PC-3 (cell line): Measurements from ENCODE around the gene SYCN.

Experiments
- EZH2 ChIP-seq: fragments of 300-600 bp; sonication (generic); IDR thresholded peaks from one replicate; pipeline ENCODE4 v1.6.1; 2017; ENCODE audit warnings: antibody characterized with exemption, mild to moderate bottlenecking, low read length; ENCODE audit not compliant: unreplicated experiment
- EZH2phosphoT487 ChIP-seq: fragments of 300-600 bp; sonication (generic); IDR thresholded peaks from 2 replicates; pipeline ENCODE4 v1.6.1; 2018; ENCODE audit warnings: mild to moderate bottlenecking, antibody characterized with exemption, low read length, borderline replicate concordance
- TF ChIP-seq, protein P1 (sequence below): fragments of 300-600 bp; sonication (generic); conservative IDR thresholded peaks from 2 replicates; pipeline ENCODE4 v1.5.1; 2017; ENCODE audit warnings: antibody characterized with exemption, low read depth, mild to moderate bottlenecking, low read length

DNA sequence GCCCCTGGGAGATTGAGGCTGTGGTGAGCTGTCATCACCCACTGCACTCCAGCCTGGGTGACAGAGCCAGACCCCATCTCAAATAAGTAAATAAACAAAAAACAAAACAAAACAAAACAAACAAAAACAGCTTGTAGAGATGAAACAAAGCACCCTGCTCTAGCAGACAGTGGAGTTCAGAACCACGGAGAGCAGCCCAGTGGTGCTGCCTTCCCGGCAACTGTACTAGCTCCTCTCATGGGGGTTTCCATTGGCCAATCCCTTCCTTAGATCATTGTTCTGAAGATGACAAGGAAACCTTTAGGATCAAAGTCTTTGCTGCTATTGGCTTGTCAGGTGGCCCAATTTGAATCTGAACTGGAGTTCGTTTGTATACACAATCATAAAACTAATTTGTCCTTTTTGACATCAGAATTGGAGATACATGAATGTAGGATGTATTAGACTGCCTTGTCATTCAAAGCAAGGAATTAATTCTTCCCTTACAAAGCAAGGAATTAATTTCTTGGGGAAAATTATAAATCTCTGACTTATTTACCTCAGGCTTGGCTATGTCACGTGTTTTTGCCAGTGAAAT, 19.7 kb upstream of the SYCN start:
- TF ChIP-seq, protein P1, sequence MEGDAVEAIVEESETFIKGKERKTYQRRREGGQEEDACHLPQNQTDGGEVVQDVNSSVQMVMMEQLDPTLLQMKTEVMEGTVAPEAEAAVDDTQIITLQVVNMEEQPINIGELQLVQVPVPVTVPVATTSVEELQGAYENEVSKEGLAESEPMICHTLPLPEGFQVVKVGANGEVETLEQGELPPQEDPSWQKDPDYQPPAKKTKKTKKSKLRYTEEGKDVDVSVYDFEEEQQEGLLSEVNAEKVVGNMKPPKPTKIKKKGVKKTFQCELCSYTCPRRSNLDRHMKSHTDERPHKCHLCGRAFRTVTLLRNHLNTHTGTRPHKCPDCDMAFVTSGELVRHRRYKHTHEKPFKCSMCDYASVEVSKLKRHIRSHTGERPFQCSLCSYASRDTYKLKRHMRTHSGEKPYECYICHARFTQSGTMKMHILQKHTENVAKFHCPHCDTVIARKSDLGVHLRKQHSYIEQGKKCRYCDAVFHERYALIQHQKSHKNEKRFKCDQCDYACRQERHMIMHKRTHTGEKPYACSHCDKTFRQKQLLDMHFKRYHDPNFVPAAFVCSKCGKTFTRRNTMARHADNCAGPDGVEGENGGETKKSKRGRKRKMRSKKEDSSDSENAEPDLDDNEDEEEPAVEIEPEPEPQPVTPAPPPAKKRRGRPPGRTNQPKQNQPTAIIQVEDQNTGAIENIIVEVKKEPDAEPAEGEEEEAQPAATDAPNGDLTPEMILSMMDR: no peak
- no peak for TF ChIP-seq EZH2
- no peak for TF ChIP-seq EZH2phosphoT487
